GM19467 (cell line): ENCODE measurements around the gene PNKD.

Source experiments
- ATAC-seq: cut with Tn5 transposase; IDR thresholded peaks from one replicate; pipeline ENCODE4 v1.9.1; 2021; ENCODE audit warnings: mild to moderate bottlenecking, moderate library complexity; ENCODE audit not compliant: unreplicated experiment

PNKD gene

DNA sequence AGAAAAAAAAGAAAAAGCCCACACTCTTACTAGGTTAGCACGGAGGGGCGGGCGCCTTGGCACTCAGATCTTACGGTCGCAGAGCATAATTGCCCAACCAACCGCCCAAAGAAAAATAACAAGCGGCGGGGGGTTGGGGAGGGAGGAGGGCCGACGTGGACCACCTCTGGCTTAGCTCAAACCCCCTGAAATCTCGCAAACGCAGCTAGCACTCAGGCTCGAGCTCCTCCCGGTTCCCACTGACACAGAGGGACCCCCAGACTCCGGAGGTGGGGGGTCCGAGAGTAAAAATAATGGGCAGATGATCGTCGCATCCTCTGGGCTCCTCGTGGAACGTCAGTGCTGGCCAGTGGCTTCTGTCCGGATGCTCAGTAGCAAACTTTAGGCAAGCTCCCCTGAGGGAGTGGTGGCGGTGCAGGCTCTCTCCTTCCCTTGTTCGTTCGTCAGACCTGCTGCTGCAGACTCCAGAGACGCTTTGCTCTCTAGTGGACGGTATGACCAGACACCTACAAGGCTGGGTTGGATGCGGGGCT is 98.4 kb downstream of the PNKD start:
- ATAC-seq: no peak

GRCh38 chr2:218369330-218369729 is 99.0 kb downstream of the PNKD start:
- no peak for ATAC-seq

GRCh38 chr2:218370410-218371063 is 100.2 kb downstream of the PNKD start:
- ATAC-seq: no peak

DNA sequence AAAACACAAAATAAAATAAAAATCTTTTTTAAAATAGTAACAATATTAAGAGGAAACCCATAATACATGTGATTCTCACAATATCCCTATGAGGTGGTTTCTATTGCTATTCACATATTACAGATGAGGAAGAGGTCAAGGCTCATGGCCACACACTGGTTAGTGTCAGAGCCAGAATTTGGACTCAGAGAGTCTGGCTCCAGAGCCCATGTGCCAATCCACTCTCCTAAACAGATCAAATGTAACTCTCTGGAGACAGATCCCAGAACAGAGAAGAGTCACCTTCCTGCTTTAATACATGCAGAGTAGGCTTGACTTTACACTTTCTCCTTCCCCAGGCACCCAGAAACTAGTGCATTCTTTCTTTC is 101.6 kb downstream of the PNKD start:
- ATAC-seq: no peak

- ATAC-seq: no peak
Observed at GRCh38 chr2:218374795-218375194, 104.5 kb downstream of the PNKD start.

DNA sequence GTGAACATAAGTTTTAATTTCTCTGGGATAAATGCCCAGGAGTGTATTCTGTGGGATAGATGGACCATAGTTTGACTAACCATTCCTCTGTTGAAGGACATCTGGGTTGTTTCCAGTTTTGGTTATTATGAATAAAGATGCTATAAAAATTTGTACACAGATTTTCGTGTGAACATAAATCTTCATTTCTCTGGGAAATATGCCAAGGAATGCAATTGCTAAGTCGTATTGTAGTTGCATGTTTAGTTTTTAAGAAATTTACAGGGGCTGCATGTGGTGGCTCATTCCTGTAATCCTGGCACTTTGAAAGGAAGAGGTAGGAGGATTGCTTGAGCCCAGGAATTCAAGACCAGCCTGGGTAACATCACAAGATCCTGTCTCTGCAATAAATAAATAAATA is 104.9 kb downstream of the PNKD start:
- ATAC-seq: no peak

DNA sequence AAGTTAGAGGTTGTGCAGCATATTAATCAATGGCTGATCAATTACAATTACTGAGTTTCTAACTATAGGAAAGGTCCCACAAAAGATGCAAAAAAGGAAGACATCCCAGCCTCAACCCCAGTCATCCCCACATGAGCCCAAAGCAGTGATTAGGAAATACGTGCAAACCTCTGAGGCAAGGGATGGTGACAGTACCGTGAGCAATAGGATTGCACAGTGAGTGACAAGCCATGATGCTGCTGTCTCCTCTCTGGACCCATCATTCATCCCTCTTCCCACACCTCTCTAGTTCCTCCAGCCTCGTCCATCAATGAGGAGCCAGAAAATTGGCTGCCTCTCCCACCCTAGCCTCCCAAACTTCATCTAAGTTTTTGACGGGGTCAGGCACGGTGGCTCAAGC is 107.7 kb downstream of the PNKD start:
- no peak for ATAC-seq

GRCh38 chr2:218381916-218382366 is 111.6 kb downstream of the PNKD start, which contains the start of gene SLC11A1:
SLC11A1 (plus strand) TSS chr2:218382273; CDS start chr2:218382369, 96 bp downstream.
- no peak for ATAC-seq

- no peak for ATAC-seq
Observed at GRCh38 chr2:218382785-218383184, 112.5 kb downstream of the PNKD start.

GRCh38 chr2:218383892-218384519 is 113.7 kb downstream of the PNKD start:
- no peak for ATAC-seq

DNA sequence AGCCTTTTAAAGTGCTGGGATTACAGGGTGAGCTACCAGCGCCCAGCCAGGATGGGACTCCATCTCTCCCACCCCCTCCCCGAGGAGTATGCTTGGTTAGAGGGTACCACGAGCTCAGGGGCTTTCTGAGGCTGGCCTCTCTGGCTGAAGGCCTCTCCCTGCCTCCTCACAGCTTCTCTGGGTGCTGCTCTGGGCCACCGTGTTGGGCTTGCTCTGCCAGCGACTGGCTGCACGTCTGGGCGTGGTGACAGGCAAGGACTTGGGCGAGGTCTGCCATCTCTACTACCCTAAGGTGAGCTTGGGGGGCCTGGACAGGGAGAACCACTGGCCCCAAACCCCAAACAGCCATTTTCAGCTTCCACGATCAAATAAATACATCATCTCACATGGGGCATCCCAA is 114.7 kb downstream of the PNKD start:
- ATAC-seq: no peak

DNA sequence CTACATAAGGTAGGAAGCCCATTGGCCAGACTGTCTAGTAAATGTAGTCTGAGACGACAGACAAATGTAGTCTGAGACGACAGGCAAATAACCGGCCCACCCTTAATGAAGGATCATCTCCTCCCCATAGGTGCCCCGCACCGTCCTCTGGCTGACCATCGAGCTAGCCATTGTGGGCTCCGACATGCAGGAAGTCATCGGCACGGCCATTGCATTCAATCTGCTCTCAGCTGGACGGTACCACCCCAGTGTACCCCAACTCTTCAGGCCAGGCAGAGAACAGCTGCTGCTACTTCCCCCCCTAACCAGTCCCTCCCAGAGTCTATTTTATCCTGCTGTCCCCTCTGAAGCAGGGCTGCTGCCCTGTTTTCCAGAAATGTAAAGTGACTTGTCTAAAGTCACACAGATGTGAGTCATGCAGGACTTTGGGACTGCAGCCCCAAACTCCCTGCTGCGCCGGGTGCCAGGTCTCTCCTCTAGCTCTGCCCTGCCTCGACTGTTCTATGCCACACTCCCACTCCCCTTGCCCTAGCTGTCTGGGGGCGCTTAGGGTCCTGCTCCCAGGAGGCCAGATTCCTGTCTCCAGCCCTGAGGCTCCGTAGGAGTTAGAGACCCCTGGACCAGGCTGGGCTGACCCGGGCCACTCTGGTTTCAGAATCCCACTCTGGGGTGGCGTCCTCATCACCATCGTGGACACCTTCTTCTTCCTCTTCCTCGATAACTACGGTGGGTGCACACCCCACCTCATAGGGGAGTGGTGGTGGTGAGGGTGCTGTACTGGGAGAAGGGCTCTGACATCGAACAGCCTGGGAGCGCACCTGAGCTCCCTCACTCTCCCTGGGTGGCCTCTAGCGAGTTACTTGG is 116.4 kb downstream of the PNKD start:
- no peak for ATAC-seq

DNA sequence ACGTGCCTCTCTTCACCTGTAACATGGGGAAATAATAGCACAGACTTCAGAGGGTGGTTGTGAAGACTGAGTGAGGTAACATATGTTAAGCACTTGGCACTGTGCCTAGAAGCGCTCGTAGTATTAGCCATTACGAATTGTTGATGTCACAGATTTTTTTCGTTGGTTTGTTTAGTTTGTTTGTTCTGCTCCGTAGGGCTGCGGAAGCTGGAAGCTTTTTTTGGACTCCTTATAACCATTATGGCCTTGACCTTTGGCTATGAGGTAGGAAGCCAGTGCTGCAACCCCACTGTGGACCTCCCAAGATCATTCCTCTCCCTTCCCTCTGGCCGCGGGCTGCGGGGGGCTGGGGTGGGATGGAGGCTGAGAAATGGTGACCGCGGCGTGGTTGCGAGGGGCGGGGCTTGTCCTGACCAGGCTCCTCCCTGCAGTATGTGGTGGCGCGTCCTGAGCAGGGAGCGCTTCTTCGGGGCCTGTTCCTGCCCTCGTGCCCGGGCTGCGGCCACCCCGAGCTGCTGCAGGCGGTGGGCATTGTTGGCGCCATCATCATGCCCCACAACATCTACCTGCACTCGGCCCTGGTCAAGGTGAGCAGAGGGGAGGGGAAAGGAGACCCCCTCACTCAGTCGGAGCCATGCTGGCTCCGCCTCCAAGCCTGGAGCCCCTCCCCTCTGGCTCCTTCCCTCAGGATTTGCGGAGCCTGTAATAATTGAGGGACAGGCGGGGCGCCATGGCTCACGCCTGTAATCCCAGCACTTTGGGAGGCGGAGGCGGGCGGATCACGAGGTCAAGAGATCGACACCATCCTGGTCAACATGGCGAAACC is 117.3 kb downstream of the PNKD start:
- no peak for ATAC-seq

- no peak for ATAC-seq
Observed at GRCh38 chr2:218389333-218390150, 119.2 kb downstream of the PNKD start.

- ATAC-seq: no peak
Observed at GRCh38 chr2:218391202-218391601, 120.9 kb downstream of the PNKD start.

GRCh38 chr2:218392459-218392858 is 122.1 kb downstream of the PNKD start:
- no peak for ATAC-seq

GRCh38 chr2:218392891-218393462 is 122.7 kb downstream of the PNKD start:
- no peak for ATAC-seq

DNA sequence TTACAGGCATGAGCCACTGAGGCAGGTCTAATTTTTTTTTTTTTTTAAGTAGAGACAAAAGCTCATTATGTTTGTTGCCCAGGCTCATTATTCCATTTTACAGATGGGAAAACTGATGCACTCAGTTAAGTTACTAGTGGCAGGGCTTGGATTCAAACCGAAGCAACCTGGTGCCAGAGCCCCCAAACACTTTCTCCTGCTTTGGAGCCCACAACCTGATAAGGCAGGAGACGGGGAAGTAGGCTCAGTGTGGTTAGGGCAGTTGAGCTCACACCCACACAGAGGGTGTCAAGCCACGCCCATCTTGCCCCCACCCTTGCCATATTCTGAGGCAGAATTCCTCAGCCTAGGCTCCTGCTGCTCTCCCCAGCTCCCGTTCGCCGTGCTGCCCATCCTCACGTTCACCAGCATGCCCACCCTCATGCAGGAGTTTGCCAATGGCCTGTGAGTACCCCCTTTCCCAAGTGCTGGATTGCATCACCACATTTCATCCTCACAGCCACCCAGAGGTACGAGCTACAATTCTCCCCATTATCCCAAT is 123.5 kb downstream of the PNKD start:
- no peak for ATAC-seq
